Measurements from ENCODE around the gene GALNT17.
"Not testable (repeated sequence)": the region's sequence is repeated elsewhere in the genome, so short reads cannot be mapped to it uniquely, and the experiment has no call there.

Gene GALNT17

DNA sequence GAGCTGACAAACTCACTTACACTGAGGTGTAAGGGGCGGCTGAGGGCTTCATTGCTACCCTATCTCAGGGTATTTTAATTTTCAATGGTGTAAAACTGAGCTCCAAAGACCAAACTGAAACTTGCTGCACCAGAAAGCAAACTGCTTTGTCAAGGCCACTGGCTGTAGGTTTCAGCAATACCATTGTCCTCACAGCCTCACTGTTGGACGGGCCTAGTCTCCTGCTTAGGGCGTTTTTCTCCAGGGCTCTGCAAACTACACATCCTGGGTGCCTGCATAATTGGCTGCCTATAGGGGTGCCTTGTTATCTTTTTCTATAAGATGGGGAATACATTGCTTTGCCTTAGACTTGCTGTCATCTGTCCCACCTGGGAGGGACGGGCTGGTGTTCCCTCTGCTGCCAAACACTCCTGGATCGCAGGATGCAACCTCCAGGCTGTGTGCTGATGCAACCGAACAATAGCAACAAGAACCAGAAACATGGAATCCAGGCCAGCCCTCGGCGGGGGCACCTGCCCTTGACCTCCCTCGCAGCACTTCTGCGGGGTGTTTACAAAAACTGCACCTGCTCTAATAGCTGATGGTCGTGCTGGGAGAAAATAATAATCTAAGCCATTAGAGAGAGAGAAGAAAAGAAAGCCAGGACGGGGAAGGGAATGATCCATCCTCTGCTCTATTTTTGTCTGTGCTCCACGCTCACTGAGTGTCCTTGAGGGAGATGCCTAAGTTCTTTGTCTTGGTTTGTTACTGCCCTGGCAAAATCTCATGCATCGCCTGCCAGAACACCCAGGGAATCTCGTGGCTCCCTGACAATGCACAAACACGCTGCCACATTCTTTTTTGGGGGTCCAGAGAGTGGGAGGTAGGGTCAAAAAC lies 104.5 kb downstream of the GALNT17 start:
- DNase-seq: no peak

DNA sequence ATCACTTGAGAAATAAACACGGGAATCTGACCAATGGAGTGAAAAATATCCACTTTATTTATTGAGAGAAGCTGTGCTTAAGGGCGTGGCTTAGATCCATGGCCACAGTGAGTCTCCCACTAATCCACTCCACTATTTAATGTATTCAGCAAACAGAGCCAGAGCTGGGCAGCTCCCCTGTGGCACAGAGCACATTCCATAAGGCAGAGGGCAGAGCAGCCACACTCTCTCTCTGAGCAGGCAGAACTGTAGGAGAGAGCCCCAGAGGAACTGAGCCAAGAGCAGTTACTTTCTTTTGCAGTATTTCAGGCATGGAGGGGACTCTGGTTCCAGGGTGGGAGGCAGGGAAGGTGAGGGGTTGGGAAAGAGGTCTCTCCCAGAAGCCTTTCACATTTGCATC lies 106.0 kb downstream of the GALNT17 start:
- no peak for DNase-seq

GRCh38 chr7:71238581-71239295 lies 106.8 kb downstream of the GALNT17 start:
- no peak for DNase-seq

DNA sequence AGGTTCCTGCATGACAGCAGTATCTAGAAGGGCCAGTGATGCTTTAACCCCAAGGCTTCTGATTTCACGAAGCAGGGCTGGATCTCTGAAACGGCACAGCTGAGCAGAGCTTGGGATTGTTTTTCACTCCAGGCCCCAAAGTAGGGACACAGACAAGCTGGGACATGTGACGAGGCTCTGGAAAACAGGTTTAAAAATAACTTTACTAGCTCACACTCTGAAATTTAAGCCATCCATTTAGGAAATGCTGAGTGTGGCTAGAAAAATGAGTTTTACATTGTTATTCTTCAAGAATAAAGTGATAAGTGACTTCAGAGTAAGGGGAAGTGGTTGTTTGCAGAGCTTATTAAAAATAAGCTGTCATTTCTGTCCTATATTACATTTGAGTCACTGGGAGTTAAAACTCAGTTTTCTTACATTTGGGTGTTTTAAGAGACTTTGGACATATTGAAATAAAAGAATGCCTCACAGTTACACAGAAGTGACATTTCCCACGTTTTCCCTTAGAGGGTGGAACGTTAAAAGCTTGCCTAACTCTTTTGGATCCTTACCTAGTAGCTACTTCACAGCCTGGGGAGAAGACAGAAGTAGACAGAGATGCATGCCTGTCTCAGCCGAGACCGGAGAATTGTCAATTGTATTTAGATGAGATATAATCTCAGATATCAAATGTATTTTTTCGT lies 107.8 kb downstream of the GALNT17 start:
- no peak for DNase-seq

DNA sequence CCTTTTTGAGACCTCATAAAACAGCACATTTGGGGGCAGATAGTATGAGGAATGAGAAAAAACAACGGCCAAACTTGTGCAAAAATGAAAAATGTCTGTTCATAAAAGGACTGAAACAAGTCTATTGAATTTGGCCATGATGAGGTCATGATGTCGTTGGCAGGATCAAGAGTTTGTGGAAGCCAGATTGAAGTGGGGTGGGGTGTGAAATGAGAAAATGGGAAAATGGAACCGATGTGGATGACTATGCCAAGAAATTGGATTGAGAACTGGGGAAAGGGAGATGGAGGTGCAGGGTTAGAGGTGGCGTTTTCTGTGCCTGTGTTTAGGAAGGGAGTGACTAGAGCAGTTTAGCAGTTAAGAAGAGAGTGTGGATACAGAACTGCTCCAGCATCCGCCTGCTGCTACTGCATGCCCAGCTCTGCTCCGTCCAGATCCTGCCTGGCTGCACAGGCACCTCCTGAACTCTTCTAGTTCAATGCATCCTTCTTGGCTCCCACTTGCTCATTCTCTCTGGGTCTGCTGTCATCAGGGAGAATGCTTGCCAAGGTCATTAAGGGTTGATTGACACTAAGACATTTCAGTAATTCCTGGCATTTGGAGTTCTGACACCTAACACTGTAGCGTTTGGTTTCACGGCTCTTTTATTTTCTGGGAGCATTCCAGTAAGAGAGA lies 111.9 kb downstream of the GALNT17 start:
- no peak for DNase-seq

- no peak for DNase-seq
Measured at GRCh38 chr7:71245038-71245437, 113.1 kb downstream of the GALNT17 start.

- no peak for DNase-seq
Measured at GRCh38 chr7:71251706-71252105, 119.8 kb downstream of the GALNT17 start.

- DNase-seq: no peak
Measured at GRCh38 chr7:71254751-71255150, 122.8 kb downstream of the GALNT17 start.

GRCh38 chr7:71255537-71256178 lies 123.7 kb downstream of the GALNT17 start:
- no peak for DNase-seq

GRCh38 chr7:71261066-71261465 lies 129.1 kb downstream of the GALNT17 start:
- no peak for DNase-seq

- not testable (repeated sequence) for DNase-seq
Measured at GRCh38 chr7:71262834-71263233, 130.9 kb downstream of the GALNT17 start.

DNA sequence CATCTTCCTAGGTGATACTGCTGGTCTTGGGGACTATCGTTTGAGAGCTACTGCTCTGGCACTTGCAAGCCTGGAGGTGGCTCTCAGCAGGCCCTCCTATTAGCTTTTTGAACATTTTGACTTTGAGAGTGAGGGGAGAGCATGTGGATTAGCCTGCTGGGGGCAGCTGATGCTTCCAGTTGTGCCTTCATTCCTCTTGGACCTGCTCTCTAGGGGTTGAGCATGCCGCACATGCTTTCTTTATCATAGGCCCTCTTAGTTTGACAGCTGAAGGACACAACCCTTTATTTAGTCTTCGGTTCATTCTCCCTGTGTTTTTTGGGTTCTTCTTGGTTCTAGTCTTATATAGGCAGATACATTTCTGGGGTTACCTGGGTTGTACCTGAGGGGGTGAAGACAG lies 132.1 kb downstream of the GALNT17 start:
- no peak for DNase-seq

DNA sequence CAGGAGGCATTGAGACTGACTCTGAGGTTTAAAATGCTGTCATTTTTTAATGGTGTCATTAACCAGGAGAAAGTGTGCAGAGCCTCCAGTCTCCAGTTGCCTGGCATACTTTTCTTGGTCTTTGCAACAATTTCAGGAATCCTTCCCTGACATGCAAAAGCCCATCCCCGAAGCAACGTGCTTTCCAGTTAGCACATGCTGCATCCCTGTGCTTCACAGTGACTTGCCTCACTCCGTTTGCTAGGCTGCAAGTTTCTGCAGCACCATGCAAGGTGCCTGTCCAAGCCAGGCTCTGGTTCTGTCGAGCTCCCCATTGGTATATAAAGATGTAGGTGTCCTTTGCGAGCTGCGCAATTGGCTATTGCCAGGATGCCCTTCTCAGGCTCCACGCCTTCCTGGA lies 135.0 kb downstream of the GALNT17 start:
- no peak for DNase-seq

DNA sequence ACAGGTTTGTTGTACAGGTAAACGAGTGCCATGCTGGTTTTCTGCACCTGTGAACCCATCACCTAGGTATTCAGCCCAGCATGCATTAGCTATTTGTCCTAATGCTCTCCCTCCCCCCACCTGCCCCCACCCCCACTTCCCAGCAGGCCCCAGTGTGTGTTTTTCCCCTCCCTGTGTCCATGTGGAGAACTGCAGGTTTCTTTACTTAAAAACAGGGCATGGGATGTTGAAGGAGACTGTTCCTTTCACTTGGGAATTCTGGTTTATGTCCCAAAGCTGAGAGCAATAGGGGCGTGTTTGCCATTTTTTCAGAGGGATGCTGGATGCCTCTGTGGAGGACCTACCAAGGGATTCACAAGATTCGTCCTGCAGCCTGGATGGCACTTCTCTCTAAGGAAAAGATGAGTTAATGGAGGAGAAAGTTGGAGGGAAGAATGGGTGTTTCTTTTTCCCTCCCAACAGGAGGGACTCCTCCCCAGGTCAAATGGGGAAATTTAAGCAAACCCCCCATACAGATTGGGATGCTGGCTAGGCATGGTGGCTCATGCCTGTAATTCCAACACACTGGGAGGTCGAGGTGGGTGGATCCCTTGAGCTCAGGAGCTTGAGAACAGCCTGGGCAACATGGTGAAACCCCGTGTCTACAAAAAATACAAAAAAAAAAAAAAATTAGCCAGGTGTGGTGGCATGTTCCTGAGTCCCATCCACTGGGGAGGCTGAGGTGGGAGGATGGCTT lies 136.0 kb downstream of the GALNT17 start:
- no peak for DNase-seq

DNA sequence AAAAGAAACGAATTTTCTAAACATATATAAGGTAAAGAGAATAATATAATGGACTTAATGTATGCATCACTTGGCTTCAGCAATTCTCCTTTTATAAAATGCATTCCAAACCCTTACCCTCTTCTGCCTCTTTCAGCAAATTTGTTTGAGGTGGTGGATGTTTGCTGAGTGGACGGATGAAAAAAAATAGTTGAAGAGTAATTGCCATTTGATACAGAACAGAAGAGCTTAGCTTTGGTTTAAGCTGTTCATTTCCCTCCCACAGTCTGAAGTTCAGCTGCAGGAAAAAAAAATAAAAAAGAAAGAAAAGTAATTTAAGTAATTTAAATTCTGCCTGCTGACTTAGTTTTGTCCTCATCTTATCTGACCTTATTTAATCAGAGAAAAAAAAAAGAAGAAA lies 138.6 kb downstream of the GALNT17 start:
- DNase-seq: no peak

DNA sequence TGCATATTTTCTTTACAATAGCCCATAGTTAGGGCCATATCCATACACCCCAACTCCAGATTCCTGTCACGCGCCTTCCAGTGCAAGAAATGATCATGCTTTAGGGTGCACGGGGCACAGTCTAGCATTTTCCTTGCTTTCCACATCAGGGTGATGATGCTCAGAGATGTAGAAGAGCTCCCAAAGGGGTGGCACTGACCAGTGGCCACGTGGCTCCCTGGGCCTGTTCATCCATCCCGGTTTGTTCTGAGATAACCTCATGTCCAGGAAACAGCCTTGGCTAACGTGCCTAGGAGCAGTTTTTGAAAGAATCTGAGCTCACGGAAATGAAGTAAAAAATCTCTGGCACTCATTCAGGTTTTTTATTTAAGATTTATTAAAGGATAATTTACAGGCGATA lies 139.3 kb downstream of the GALNT17 start:
- DNase-seq: no peak

DNA sequence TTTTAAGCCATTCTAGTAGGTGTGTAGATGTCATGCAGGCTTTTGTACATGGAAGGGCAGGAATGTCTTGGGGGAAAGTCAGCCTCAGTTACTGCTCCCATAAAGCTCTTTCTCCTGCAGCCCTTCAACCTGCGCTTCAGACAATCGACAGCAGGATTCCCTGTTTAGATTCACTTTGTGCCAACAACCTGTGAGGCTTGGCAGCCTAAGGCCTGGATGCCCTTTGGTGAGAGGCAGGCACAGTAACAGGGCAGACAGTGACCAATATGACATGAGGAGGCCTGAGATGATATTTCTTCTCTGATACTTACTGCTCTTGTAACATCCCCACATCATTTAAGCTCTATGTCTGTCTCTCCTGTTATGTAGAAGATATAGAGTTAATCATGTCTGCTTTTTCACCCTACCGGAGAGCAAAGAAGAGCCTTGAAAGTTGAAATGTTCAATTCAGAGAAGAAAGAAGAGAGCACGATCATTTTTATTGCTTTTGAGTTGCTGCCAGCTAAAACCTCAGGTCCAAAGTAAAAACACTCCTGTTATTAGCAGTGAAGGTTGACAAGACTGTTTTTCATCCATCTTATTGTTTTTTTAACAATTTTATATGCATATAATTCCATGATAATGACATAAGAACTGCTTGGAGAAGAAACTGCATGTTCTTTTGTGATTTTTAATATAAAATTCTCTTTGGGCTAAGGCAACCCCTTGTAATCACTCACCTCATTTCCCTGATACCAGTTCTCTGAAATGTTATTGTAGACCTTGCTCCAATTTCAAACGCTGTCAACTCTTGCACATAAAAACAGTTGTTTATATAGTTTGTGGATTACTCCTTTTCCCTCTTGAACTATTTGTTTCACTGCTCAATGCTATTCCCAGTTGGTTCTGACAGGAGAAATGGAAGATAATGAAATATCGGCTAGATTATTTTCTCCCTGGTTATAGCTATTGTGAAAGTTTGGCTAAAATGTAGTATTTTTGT lies 140.9 kb downstream of the GALNT17 start:
- no peak for DNase-seq

DNA sequence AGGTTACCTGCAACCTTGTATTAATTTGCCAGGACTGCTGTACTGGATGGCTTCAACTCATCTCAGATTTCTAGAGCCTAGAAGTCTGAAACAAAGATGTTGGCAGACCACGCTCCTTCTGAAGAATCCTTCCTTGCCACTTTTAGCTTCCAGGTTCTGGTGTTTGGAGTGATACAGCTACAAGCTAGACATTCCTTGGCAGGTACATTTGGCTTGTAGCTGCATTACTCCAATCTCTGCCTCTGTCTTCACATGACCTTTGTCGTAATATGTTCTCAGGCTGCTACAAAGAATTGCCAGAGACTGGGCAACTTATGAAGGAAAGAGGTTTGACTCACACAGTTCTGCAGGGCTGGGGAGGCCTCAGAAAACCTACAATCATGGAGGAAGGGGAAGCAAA lies 146.3 kb downstream of the GALNT17 start:
- DNase-seq: no peak

DNA sequence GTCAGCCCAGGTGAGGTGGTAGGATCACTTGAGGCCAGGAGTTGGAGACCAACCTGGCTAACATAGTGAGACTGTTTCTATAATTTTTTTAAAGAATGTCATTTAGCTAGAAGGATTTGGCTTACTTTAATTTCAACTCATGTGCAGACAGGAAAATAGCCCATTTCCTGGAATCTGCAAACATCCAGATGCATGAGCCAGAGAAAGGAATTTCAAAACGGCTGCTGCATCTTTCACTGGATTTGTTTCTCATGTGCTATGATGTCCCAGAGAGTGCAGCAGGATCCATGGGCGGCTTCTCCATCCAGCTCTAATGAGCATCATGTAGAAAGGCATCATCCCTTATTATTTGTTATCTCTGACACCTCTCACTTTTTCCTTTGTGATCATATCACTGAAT lies 149.3 kb downstream of the GALNT17 start:
- no peak for DNase-seq

DNA sequence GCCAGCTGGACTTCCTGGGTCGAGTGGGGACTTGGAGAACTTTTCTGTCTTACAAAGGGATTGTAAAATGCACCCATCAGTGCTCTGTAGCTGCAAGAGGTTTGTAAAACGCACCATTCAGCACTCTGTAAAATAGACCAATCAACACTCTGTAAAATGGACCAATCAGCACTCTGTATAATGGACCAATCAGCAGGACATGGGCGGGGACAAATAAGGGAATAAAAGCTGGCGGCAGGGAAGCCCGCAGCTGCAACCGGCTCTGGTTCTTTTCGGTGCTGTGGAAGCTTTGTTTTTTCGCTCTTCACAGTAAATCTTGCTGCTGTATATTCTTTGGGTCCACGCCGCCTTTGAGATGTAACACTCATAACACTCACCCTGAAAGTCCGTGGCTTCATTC lies 151.9 kb downstream of the GALNT17 start:
- DNase-seq: no peak

All from stimulated activated CD4-positive, alpha-beta T cell treated with anti-CD3 and anti-CD28 coated beads, Interleukin-2, amount 100 ng/mL, for 24 hours (primary cell).